Ammon's horn (tissue), 1 donor: ENCODE measurements around the gene FAM81B.

Source experiments
- DNase-seq: peaks from one replicate; pipeline ENCODE4 v3.0.0-alpha.2; 2016; ENCODE audit warnings: low spot score

The FAM81B gene

GRCh38 chr5:95403996-95404395 lies 12.8 kb downstream of the FAM81B start:
- DNase-seq = no peak

- DNase-seq = no peak
These were observed 15.4 kb downstream of the FAM81B start for GRCh38 chr5:95406426-95407090.

GRCh38 chr5:95410279-95410678 lies 19.1 kb downstream of the FAM81B start:
- DNase-seq = no peak

GRCh38 chr5:95411474-95411873 lies 20.3 kb downstream of the FAM81B start:
- DNase-seq = no peak

- no peak for DNase-seq
These were observed 23.3 kb downstream of the FAM81B start for GRCh38 chr5:95414451-95414850.

- no peak for DNase-seq
These were observed 26.8 kb downstream of the FAM81B start for GRCh38 chr5:95417971-95418370.

GRCh38 chr5:95422838-95423237 lies 31.7 kb downstream of the FAM81B start:
- DNase-seq = peak; percentile 16

- no peak for DNase-seq
These were observed 32.9 kb downstream of the FAM81B start for GRCh38 chr5:95424016-95424415.

- DNase-seq = no peak
These were observed 33.4 kb downstream of the FAM81B start for GRCh38 chr5:95424526-95424925.

GRCh38 chr5:95426227-95426626 lies 35.1 kb downstream of the FAM81B start:
- no peak for DNase-seq

GRCh38 chr5:95432779-95433178 lies 41.6 kb downstream of the FAM81B start:
- no peak for DNase-seq

GRCh38 chr5:95439801-95440493 lies 48.8 kb downstream of the FAM81B start:
- DNase-seq = no peak

- no peak for DNase-seq
These were observed 49.7 kb downstream of the FAM81B start for GRCh38 chr5:95440825-95441224.

- no peak for DNase-seq
These were observed 50.5 kb downstream of the FAM81B start for GRCh38 chr5:95441636-95442035.

GRCh38 chr5:95445442-95445841 lies 54.3 kb downstream of the FAM81B start:
- DNase-seq = no peak

- DNase-seq = no peak
These were observed 54.8 kb downstream of the FAM81B start for GRCh38 chr5:95445995-95446394.

- DNase-seq = no peak
These were observed 55.5 kb downstream of the FAM81B start for GRCh38 chr5:95446560-95447221.

GRCh38 chr5:95447961-95448360 lies 56.8 kb downstream of the FAM81B start:
- DNase-seq = no peak

- no peak for DNase-seq
These were observed 57.6 kb downstream of the FAM81B start for GRCh38 chr5:95448789-95449188.

- DNase-seq = no peak
These were observed 58.3 kb downstream of the FAM81B start for GRCh38 chr5:95449460-95449859.

- no peak for DNase-seq
These were observed 63.4 kb downstream of the FAM81B start for GRCh38 chr5:95454536-95454935.

- no peak for DNase-seq
These were observed 69.5 kb downstream of the FAM81B start for GRCh38 chr5:95460665-95461064.

GRCh38 chr5:95471487-95471886 lies 80.3 kb downstream of the FAM81B start:
- no peak for DNase-seq
